Hematopoietic multipotent progenitor cell treated with erythropoietin and hydrocortisone succinate and interleukin-3 and kit ligand, for 8 days (in vitro differentiated cells): ENCODE data around the gene SPATA3.
"Not testable (repeated sequence)": the region's sequence is repeated elsewhere in the genome, so short reads cannot be mapped to it uniquely, and the experiment has no call there.

ENCODE experiments used
- DNase-seq: peaks from one replicate; pipeline ENCODE4 v3.0.0-alpha.2; 2015

Gene SPATA3

DNA sequence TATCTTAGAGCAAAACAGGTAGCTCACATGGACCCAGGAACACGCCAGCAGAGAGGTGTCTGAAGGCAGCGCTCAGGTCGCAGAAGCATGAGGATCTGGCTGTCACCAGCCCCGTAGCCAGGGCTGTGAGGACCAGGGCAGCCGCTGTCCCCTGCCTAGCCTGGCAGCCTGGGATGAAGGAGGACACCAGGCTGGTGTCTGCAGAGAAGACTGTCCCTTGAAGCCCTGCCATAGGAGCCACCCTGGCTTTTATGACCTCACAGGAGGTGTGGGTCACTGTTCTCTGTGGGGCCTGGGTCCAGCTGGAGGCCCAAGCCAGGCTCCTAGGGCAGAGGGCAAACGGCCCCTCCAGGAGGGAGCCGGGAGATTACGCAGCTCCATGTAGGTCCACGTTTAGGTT lies at the start of gene SPATA3:
Gene SPATA3 (plus strand): TSS at position 301 of the 400 bp plus-strand sequence. CDS start 113 bp downstream, outside the sequence.
- DNase-seq: no peak

DNA sequence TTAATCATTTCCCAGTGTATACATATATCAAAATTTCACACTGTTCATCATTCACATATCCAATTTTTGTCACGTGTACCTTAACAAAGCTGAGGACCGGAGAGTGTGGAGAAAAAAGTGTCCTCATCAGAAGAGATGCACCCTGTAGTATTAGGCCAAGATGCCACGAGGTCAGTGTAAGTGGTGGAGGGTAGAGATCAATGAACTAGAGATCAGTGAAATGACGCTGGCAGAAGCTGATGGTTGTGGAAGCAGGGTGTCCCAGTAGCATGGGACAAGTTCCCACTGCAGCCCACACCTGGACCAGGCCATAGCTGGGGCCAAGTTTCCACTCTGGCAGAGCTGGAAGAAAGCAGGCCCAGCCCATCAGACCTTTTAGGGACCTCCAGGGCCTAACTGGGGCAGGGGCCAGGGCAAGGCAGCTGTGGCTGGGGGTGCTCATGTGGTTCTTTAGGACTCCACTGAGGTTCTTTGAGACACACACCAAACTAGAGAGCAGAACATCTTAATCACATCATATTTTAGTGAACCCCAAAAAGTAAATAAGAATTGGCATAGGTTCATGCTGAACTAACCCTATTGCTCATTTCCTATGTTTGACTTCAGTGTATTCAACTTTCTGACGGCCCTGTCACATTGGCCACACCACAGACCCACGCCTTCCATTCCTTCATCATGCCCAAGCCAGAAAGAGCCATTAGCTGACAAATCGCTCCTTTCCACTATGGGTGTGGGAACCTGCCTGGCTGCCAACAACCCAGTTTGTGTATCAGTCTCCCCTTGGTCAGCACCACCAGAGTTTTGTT lies 49.3 kb upstream of the SPATA3 start:
- no peak for DNase-seq

DNA sequence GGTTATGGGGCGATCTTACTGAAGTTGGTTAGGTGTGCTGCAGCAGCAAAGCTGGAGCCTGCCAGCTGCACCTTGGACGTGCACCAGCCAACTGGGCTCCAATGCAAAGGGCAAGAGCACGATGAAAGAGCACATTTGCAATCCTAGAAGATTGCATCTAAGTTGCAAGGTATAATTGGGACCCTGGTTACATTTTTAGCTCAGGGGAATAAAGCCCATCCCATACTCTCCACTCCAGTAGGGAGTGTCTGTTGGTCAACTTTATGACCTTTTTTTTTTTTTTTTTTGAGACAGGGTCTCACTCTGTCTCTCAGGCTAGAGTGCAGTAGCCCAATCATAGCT lies 48.7 kb upstream of the SPATA3 start:
- no peak for DNase-seq

DNA sequence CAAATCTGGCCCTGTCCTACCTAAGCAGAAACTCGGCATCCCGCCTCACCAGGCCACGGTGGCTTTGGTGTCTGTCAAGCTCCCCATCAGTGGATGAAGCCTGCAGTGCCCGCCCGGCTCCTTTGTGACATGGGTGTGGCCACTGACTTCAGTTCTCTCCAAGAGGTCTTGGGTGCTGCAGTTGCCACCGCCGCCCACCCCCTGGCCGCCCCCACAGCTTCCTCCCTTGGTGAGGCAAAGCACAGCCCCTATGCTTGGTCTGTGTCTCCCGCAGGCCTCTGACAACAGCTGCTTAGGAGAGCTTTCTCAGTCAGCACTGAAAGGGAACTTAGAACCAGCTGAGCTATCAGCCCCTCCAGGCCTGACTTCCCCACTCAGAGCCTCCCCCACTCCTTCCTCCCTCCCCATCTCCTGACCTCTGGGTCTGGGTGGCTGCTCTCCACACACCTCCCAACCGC lies 48.0 kb upstream of the SPATA3 start:
- no peak for DNase-seq

DNA sequence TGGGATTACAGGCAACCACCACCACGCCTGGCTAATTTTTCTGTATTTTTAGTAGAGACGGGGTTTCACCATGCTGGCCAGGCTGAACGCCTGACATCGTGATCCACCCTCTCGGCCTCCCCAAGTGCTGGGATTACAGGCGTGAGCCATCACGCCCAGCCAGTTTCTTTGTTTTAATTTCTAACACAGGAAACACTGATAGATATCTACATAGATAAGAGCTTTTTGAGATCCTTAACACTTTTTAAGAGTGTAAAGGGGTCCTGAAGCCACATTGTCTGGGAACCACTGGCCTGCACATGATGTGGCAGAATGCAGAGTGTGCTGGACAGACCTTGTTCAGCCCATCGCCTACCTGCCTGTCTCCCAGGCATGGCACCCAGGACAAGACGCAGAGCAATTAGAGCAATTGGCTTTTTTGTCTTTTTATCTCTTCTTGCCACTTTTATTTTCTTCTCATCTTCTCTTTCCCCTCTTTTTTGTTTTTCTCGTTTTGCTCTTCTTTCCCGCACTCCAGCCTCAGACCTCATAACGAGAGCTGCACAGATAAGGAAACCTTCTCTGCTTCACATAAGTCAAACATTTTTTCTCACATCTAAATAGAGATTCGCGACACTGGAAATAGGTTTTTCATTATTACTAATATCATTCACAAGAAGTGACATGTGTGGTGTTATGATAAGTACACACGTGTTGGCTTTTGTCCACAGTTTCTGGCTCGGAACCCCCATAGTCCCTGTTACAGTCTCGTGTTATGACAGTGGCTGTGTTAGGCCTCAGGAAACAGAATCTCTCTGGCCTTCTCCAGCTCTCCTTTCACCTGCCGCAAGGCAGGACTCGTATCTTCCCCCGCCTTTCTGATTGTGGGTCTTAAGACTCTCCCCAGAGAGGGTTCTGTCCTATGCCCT lies 45.7 kb upstream of the SPATA3 start:
- DNase-seq: peak; percentile 29

DNA sequence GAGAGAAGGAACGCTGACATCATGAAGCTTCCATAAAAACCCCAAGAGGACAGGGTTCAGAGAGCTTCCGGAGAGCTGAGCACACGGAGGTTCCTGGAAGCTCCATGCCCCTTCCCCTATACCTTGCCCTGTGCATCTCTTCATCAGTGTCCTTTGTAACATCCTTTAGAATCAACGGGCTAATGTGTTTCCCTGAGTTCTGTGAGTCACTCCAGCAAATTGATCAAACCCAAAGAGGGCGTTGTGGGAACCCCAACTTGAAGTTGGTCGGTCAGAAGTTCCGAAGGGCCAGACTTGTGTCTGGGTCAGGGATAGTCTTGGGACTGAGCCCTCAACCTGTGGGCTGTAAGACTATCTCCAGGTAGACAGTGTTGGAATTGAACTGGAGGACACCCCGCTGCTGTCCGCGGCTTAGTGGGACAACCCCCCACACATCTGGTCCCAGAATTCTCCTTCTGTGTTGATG lies 45.0 kb upstream of the SPATA3 start:
- no peak for DNase-seq

DNA sequence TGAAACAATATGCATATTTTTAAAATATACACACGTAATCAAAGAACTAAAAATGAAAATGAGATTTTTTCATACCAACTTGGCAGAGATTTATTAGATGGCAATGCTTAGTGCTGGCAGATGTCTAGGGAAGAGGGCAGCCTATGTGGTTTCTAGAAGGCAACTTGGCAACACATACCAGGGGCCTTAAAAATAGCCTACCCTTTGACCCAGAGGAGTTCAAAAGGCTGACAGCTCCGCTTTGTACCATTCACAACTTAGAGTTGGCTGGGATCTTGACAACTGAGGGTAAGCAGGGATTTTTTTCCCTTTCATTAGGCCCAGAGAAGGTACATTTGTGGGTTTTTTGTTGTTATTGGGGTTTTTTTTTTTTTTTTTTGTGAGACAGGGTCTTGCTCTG lies 44.5 kb upstream of the SPATA3 start:
- no peak for DNase-seq

DNA sequence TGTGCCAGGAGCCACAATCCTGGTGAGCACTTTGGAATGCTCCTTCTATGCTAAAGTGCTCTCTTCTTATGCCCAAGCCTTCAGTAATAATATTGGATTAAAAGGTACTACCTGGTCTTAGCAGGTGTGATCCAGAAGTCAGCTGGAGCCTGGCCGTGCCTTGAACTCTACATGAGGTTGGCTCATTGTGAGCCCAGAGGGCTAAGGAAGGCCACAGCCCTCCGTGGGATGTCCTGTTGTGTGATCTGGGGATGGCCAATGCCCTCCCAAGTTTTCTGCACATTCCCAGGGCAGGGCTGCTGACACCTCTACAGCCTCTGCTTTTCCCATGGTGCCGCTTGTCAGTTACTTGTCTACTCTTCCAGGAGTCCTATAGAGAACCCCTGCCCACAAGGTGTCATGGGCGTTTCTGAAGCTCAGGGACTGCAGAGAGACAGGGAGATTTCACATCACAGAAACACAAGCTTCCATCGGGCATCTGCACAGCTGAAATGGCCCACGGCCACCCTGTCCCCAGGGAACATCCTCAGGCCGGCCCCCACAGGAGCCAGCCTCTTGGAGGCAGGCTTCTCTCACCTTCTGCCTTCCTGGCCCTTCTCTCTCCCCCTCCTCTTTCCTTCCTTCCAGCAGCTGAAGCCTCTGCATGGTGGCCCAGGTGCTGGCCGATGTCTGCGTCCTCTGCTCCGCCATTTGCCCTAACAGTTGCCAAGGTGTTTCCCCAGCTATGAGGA lies 43.5 kb upstream of the SPATA3 start:
- DNase-seq: no peak

DNA sequence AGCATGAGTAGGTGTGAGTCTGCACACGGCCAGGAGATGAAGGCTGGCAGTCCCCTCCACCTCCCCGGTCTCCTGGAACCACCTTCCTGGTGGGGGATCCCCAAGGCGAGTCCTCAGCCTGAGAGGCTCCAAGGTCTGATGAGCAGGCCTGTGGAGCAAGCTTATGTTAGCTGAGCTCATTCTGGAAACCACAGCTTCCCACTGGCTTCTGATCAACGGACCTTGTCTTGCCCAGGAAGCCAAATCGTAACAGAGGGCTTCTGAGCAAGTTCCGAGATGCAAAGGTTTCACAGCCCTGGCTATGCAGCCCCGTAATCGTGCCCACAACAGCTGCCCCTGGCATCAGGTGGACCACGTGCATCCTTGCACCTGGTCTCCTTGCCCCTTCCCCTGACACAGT lies 42.1 kb upstream of the SPATA3 start:
- DNase-seq: no peak

DNA sequence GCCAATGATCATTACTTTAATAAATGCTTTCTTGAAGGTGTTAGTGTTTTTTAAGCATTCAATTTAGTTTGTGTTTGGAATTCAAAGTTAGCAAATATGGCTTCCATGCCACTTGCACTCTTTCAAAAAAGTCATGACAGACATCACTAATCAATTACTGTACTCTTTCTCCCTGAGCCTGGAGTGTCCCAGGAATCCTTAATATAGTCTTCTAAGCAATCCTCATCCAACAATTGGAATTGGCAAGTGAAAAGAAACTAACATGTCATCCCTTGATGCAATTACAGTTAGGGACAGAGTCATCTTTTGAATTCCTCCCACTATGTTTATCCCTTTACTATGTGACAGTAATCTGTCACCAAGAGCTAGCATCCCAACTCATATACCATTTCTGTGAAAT lies 41.2 kb upstream of the SPATA3 start:
- no peak for DNase-seq

DNA sequence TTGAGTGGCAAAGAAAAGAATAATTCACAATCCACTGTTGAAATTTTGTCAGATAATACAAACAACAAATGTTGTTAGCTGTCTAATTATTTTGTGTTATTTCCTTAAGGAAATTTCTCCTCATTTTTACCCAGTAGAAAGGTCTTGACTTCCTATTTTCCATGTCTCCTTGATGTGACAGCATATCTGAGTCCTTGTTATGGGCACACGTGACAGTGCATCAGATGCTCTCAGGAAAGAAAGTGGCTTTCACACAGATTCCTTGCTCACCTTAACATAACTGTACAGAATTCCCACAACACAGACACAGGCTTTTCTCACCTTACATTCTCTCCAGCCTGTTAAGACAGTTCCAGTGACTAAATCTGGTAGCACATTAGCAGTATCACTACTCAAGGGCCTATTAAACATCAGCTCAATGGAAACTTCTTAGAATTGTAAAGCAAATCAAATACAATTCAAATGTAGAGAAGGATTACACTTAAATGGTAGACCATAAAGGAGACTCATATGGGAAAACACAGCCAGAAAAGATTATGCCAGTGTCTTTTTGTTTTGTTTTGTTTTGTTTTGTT lies 40.7 kb upstream of the SPATA3 start:
- DNase-seq: no peak

DNA sequence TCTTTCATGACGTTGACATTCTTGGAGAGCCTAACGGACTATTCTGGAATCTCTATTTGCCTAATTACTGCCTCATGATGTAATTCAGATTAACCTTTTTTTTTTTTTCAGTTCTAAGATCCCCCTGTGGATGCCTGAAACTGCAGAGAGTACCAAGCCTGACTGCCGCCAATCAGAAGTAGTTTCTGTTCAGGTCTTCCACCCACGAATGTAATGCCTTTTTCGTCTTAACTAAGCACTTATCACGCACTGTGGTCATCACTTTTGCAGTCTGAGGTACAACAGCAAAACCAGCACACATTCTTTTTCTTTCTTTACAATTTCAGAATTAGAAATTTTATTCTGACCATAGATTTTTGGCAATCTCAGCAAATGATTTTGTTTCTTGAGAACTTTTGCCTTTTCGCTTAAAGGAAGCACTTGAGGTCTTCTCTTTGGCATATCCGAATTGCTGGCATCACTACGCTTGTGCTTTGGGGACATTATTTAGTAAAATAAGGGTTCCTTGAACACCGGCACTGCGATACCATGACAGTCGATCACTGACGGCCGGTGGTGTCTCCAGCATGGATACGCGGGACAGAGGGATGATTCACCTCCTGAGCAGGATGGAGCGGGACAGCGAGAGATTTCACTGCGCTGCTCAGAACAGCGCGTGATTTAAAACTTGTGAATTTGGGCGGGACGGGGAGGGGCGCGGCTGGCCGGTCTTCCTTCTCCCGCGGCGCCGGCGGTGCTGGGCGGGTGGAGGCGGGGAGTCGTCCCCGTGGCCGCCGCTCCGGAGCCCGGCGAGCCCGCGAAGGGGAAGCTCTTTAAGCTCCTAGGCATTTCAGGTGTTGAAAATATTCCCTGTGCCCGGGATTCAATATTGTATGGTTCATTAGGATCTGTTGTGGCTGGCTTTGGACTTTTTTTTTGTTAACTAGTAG lies 38.8 kb upstream of the SPATA3 start:
- DNase-seq: no peak

DNA sequence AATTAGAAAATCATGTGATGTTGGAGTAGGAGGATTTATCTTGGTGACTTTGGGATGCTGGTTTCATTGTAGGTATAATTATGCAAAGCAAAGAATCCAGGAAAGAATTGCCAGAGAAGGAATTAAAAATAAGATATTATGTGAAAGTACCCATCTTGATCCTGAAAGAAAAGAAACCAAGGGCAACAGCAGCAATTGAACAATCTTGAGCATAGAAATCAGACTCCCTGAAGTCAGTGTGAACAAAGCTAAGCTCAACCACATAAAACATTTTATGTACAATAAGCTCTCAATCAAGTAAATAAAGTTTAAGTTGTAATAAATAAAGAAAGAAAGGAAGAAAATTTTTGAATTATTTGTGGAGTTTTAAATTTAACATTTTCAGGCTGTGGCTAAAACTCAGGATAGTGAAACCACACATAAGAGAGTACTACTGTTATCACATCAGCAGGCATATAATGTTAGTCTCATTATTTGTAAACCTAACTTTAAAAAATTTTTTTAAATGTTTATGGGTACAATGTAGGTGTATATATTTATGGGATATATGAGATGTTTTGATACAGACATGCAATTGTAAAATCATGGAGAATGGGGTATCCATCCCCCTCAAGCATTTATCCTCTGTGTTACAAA lies 38.0 kb upstream of the SPATA3 start:
- no peak for DNase-seq

DNA sequence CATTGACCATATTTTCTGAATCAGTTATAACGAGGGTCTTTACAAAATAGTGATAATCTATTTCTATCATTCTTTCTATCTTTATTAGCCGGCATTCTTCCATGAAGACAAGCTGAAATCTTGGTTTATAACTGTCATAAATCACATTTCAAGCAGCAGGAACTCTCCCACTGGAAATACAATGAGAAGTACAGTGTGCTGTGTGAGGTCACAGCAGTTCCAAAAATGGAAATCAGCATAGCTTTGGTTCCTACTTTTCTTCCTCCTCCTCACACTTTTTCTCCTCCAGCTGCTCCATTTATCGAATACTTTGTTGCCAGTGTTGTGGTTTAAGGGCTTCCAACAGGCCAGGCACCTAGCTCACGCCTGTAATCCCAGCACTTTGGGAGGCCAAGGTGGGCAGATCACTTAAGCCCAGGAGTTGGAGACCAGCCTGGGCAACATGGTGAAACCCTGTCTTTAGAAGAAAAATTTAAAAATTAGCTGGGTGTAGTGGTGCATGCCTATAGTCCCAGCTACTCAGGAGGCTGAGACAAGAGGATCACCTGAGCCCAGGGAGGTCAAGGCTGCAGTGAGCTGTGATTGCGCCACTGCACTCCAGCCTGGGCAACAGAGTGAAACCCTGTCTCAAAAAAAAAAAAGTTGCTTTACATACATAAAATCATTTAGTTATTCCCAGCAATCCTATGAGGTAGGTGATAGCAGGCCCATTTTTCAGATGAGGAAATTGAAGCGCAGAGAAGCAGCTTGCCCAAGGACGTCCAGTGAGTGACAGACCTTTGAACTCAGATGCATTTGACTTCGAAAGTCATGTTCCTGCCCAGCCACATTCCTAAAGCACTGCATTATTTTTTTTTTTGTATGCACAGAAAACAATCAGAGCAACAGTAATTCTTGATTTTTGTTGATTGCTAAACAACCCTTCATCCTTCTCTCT lies 36.8 kb upstream of the SPATA3 start:
- DNase-seq: no peak

DNA sequence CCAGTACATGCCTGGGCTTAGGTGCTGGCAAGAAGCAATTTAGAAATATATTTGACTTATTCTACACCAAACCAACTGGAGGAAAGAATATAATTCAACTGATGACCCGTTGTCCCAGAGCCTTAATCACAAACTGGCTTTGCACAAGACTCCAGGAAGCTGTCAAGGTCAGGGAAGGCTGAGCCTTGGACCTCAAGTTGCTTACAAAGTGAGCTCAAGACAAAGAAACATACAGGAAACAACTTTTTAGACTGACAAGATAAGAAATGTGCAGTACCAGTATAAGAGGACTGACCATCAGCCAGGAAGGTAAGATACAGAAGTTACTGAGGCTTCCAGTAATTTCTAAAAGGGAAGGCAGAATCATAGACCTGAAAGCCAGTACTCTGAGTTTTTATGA lies 35.9 kb upstream of the SPATA3 start:
- no peak for DNase-seq

DNA sequence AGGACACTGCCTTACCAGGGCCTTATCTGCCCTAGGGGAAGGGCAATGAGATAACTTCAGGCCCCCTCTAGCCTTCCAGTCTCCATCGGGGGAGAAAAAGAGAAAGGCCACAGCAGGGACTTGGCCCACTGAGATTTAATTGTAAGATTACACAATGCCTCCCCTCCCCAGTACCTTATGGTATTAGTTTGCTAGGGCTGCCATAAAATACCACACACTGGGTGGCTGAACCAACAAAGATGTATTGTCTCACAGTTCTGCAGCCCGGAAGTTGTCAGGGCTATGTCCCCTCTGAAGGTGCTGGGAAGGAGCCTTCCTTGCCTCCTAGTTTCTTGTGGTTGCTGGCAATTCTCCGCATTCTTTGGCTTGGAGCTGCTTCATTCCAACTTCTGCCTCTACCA lies 34.8 kb upstream of the SPATA3 start:
- no peak for DNase-seq

DNA sequence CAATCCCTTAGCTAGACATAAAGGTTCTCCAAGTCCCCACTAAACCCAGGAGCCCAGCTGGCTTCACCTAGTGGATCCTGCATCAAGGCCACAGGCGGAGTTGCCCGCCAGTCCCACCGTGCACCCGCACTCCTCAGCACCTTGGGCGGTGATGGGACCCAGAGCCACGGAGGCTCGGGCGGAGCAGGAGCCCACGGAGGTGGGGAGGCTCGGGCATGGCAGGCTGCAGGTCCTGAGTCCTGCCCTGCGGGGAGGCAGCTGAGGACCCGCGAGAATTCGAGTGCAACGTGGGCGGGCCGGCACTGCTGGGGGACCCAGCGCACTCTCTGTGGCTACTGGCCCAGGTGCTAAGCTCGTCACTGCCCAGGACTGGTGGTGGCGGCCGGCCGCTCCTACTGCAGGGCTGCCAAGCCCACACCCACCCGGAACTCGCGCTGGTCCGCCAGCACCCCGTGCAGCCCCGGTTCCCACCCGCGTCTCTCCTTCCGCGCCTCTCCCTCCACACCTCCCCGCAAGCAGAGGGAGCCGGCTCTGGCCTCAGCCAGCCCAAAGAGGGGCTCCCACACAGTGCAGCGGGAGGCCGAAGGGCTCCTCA lies 31.7 kb upstream of the SPATA3 start:
- DNase-seq: no peak

DNA sequence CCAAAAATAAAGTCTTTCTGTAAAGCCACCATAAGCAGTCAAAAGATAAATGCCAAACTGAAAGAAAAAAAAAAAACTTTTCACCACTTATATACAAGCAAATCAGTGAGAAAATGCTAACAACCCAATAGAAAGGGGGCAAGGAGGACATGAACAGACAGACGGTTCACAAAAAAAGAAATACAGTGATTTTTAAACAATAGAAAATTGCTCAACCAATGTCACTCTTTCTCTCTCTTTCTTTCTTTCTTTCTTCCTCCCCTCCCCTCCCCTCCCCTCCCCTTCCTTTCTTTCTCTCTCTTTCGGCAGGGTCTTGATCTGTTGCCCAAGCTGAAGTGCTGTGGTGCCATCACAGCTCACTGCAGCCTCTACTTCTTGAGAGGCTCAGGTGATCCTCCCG lies 28.8 kb upstream of the SPATA3 start:
- DNase-seq: no peak

DNA sequence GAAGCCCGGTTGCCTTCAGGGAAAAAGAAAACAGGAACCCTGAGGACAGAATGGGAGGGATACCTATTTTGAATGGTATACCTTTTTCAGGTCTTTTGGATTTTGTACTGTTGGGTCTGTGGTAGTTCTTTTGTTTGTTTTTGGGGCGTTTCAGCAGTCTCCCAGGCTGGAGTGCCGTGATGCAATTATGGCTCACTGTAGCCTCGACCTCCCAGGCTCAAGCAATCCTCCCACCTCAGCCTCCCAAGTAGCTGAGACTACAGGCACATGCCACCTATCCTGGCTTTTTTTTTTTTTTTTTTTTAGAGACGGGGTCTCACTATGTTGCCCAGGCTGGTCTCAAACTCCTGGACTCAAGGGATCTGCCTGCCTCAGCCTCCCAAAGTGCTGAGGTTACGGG lies 27.6 kb upstream of the SPATA3 start:
- DNase-seq: not testable (repeated sequence)
